Upper lobe of right lung (tissue), 1 donor: ENCODE results near the gene UGCG. TPM values are rescaled to one million over a fixed set of nuclear protein-coding genes. Genes with fewer than 3 reads are reported as not detected.

Experiments used
- ATAC-seq: fragments of 200-7000 bp; cut with Tn5 transposase; one replicate; pipeline ENCODE4 v1.9.1; 2020; ENCODE audit warnings: mild to moderate bottlenecking, moderate library complexity
- DNase-seq: peaks from one replicate; pipeline ENCODE4 v3.0.0-alpha.2; 2020
- H3K27ac ChIP-seq: fragments of 200-600 bp; one replicate; pipeline ENCODE4 v1.8.0; 2022
- H3K27me3 ChIP-seq: fragments of 200-600 bp; one replicate; pipeline ENCODE4 v1.8.0; 2022; ENCODE audit warnings: mild to moderate bottlenecking
- H3K36me3 ChIP-seq: fragments of 200-600 bp; one replicate; pipeline ENCODE4 v1.8.0; 2022
- H3K4me1 ChIP-seq: fragments of 200-600 bp; one replicate; pipeline ENCODE4 v1.8.0; 2022
- H3K4me3 ChIP-seq: fragments of 200-600 bp; one replicate; pipeline ENCODE4 v1.8.0; 2022; ENCODE audit warnings: mild to moderate bottlenecking
- H3K9me3 ChIP-seq: fragments of 200-600 bp; one replicate; pipeline ENCODE4 v1.8.0; 2022
- intact Hi-C: fragments of 100-400 bp; cut with DNase I; formaldehyde crosslinking; loops from one replicate; pipeline ENCODE4 v1.11.0; 2022
- total RNA-seq: library from RNA; stranded (reverse); fragmentation: NEBNext Ultra II Directional; extraction: Animal tissue kit (Norgen Biotek cat#: 25700); gene quantifications from one replicate; pipeline ENCODE4 v1.2.1, GENCODE V29; 2021
- TF ChIP-seq, protein P1 (sequence below): fragments of 200-600 bp; IDR thresholded peaks from one replicate; pipeline ENCODE4 v1.8.0; 2022; ENCODE audit warnings: antibody characterized with exemption
- donor health status: DM: no; HTN: yes; CAD: no; lungs with severe emphysema.

Gene UGCG
- total RNA-seq, 1 donor from 2014 or later = 50.7 TPM

DNA sequence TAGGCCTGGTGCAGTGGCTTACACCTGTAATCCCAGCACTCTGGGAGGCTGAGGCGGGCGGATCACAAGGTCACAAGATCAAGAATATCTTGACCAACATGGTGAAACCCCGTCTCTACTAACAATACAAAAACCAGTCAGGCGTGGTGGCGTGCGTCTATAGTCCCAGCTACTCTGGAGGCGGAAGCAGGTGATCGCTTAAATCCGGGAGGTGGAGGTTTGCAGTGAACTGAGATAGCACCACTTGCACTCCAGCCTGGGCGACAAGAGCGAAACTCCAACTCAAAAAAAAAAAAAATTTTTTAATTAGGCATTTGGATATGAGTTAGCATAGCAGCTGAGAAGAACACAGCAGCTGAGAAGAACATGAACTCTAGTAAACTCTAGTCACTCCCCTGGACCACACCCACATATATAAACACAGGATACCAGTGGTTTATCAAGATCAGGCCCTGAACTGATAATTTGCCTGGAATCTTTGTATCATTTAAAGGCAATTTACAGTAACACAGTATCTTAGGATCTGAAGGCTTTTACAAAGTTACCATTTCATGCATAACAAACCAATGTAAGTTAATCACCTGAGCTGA is 4.6 kb upstream of the UGCG start:
- Histone ChIP-seq H3K36me3 (no peaks in the 10 kb centered on the region), H3K4me3 (no peak overlapping the region), H3K27me3 (no peaks in the 10 kb centered on the region), H3K9me3 (no peaks in the 10 kb centered on the region), H3K4me1 (peaks cover 8% of the 10 kb centered on the region), H3K27ac (no peak overlapping the region)
- intact Hi-C loops = no loop called here
- DNase-seq = no peak
- TF ChIP-seq, protein P1, sequence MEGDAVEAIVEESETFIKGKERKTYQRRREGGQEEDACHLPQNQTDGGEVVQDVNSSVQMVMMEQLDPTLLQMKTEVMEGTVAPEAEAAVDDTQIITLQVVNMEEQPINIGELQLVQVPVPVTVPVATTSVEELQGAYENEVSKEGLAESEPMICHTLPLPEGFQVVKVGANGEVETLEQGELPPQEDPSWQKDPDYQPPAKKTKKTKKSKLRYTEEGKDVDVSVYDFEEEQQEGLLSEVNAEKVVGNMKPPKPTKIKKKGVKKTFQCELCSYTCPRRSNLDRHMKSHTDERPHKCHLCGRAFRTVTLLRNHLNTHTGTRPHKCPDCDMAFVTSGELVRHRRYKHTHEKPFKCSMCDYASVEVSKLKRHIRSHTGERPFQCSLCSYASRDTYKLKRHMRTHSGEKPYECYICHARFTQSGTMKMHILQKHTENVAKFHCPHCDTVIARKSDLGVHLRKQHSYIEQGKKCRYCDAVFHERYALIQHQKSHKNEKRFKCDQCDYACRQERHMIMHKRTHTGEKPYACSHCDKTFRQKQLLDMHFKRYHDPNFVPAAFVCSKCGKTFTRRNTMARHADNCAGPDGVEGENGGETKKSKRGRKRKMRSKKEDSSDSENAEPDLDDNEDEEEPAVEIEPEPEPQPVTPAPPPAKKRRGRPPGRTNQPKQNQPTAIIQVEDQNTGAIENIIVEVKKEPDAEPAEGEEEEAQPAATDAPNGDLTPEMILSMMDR = no peak
- no peak for ATAC-seq

DNA sequence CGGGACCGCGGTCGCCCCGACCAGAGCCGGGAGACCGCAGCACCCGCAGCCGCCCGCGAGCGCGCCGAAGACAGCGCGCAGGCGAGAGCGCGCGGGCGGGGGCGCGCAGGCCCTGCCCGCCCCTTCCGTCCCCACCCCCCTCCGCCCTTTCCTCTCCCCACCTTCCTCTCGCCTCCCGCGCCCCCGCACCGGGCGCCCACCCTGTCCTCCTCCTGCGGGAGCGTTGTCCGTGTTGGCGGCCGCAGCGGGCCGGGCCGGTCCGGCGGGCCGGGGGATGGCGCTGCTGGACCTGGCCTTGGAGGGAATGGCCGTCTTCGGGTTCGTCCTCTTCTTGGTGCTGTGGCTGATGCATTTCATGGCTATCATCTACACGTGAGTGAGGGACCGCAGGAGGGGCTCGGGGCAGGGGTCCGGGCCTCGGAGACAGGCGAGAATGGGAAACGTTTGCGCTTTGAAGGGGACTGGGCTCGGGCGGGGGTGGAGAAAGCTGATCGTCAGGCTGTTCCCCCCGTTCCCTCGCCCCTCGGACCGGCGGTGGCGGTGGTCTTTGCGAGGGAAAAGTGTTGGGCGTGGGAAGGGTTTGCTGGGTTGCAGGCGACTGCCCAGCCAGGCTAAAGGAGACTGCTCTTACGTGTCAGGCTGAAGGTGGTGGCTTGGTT is 457 bp downstream of the UGCG start:
- peak; percentile 79 for ATAC-seq

DNA sequence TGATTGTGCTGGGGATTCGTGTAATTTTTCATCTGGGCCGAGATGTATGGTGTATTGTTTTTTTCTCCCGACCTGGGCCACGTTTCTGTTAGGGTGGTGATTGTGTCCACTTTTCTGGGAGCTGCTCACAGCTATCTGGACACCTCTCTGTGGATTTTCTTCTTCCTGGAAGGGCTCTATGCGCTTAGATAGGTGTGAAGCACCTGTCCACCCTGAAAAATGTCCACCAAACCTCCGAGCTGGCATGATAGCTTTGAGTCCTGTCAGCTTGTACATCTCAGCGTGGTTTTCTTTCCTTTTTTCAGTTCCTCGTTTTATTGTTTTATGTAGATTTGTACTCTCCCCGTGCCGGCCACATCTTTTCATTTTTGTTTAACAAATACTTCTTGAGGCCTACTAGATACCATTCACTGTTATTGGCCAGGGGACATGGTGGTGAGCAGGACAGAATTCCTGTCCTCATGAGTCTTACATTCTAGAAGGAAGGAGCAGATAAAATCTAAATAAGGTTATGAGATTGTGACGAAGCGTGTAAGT is 1.1 kb downstream of the UGCG start:
- H3K4me1 ChIP-seq = peaks cover 37% of the 10 kb centered on the region
- intact Hi-C loops = loop anchor here (5.0 kb wide), 1 partner anchor 175 kb away; no protein-coding TSS in a partner anchor

More for the DNA sequence above, 457 bp downstream of the UGCG start:
- H3K27me3 ChIP-seq = no peaks in the 10 kb centered on the region
- H3K4me1 ChIP-seq = peaks cover 31% of the 10 kb centered on the region
- peak overlapping the region; percentile 90 for H3K27ac ChIP-seq
- H3K4me3 ChIP-seq = peak overlapping the region; percentile 98
- TF ChIP-seq, protein P1 = peak; percentile 18
- intact Hi-C loops = loop anchor here (5.0 kb wide), 1 partner anchor 175 kb away; no protein-coding TSS in a partner anchor
- no peaks in the 10 kb centered on the region for H3K36me3 ChIP-seq
- no peaks in the 10 kb centered on the region for H3K9me3 ChIP-seq
- DNase-seq = peak; percentile 88

DNA sequence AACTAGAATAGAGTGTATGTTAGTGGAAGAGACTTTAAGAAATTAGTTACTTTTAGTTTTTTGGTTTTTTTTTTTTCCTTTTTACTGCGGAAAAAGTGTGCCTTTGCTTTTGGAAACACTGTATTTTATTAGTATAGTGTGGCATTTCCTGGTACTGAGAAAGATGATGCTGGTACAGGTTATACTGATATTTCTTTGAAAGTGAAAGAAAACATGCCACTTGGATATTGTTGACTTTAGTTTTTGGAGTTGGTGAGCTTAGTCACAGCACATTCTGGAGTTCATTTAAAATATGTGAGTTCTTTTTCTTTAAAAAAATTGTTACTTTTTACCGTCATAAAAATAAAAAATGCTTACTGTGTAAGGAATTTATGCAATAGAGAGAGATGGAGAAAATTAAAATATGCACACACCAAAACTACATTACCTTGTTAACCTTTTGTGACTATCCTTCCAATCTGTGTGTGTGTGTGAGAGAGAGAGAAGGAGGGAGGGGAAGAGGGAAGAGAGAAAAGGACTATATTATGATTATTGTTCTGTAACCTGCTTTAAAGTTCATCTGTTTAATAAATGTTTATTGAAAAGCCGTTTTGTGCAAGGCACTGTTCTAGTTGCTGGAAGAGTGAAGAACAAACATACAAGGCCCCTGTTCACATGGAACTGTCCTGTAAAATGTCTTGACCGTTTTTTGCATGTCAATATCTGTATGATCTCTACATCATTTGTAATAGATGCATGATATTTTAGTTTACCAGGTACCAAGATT is 1.9 kb downstream of the UGCG start:
- intact Hi-C loops = loop anchor here (5.0 kb wide), 1 partner anchor 174 kb away; no protein-coding TSS in a partner anchor
- H3K4me1 ChIP-seq = peaks cover 40% of the 10 kb centered on the region
- H3K27ac ChIP-seq = peak overlapping the region; percentile 90
- no peak for ATAC-seq
- no peak for DNase-seq
- no peaks in the 10 kb centered on the region for H3K36me3 ChIP-seq
- TF ChIP-seq, protein P1 = no peak
- no peaks in the 10 kb centered on the region for H3K9me3 ChIP-seq
- peak overlapping the region; percentile 98 for H3K4me3 ChIP-seq
- H3K27me3 ChIP-seq = no peaks in the 10 kb centered on the region

More for the DNA sequence above, 1.1 kb downstream of the UGCG start:
- TF ChIP-seq, protein P1 = no peak
- peak overlapping the region; percentile 98 for H3K4me3 ChIP-seq
- H3K36me3 ChIP-seq = no peaks in the 10 kb centered on the region
- no peaks in the 10 kb centered on the region for H3K9me3 ChIP-seq
- ATAC-seq = no peak
- peak overlapping the region; percentile 90 for H3K27ac ChIP-seq
- no peak for DNase-seq
- H3K27me3 ChIP-seq = no peaks in the 10 kb centered on the region

DNA sequence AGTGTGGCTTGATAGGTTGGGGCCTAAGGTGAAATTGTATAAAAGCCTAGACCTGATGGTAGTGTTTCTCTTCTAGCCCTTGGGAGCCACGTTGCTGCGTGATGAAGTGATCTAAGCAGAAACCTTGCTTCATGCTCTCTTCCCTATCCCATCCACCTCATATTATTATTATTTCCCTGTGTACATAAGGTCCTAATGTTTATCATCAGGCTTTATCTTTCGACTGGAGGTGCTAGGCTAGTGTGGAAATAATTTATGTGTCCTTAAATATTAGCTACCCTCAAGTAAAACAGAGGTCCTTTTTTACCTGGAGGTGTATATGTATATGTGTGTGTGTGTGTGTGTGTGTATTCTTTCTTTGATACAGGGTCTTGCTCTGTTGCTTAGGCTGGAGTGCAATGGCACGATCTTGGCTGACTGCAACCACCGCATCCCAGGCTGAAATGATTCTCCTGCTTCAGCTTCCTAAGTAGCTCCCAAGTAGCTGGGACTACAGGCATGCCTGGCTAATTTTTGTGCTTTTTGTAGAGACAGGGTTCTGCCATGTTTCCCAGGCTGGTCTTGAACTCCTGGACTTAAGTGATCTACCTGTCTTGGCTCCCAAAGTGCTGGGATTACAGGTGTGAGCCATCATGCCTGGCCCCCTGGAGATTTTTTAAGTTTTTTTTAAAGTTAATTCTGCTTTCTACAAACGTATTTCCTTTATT is 3.7 kb downstream of the UGCG start:
- Histone ChIP-seq H3K36me3 (no peaks in the 10 kb centered on the region), H3K27ac (no peak overlapping the region), H3K27me3 (no peaks in the 10 kb centered on the region), H3K9me3 (no peaks in the 10 kb centered on the region), H3K4me3 (peak overlapping the region; percentile 98), H3K4me1 (peaks cover 55% of the 10 kb centered on the region)
- TF ChIP-seq, protein P1 = no peak
- DNase-seq (no peak), ATAC-seq (no peak)
- intact Hi-C loops = no loop called here
